HCT116 (cell line): Measurements from ENCODE around the gene KCND3. TPM values are rescaled to one million over a fixed set of nuclear protein-coding genes. Genes with fewer than 3 reads are reported as not detected.

Experiments used
- ATAC-seq: fragments of 200-7000 bp; cut with Tn5 transposase; 2 replicates; pipeline ENCODE4 v1.9.1; 2020; ENCODE audit warnings: mild to moderate bottlenecking, moderate library complexity
- BruUV-seq: library from RNA; stranded (reverse); fragments of 400-500 nt; replicated peaks from 2 replicates; lab custom pipeline; 2021; lab: Mats Ljungman, UMichigan
- CTCF ChIA-PET: fragments of 300-600 bp; sonication (Branson Sonifier 250); formaldehyde crosslinking; loops from one replicate; lab custom pipeline; 2021; ENCODE audit warnings: antibody characterized with exemption; lab: Charles Lee
- POLR2A ChIA-PET: fragments of 300-600, 350-600 bp; sonication (Branson Sonifier 250); formaldehyde crosslinking; loops from one replicate; lab custom pipeline; 2021; ENCODE audit warnings: antibody characterized with exemption; lab: Charles Lee
- RAD21 ChIA-PET, 2 experiments: fragments of 300-600 bp; sonication (Branson Sonifier 250); formaldehyde crosslinking; loops; one replicate each; lab custom pipeline; 2023; ENCODE audit warnings: low total read pairs in 2 of 2; ENCODE audit not compliant: uncharacterized antibody in 2 of 2, unreplicated experiment in 2 of 2, low non-redundant PET in 1 of 2; lab: Charles Lee
- DNase-seq: peaks from one replicate; pipeline ENCODE4 v3.0.0-alpha.2; 2010; ENCODE audit warnings: low read depth, low spot score
- H2AFZ ChIP-seq: fragments of 200-600 bp; shearing (Covaris generic), sonication (generic); 2 replicates; pipeline ENCODE4 v1.6.1; 2017; ENCODE audit warnings: low read depth, mixed run types, mixed read lengths, antibody characterized with exemption, low read length; ENCODE audit not compliant: poor library complexity, severe bottlenecking
- H3K27ac ChIP-seq: 2 replicates; pipeline ENCODE4 v1.5.1; 2012; ENCODE audit warnings: low read depth, low read length
- H3K27me3 ChIP-seq: fragments of 200-600 bp; sonication (generic); 2 replicates; pipeline ENCODE4 v1.6.1; 2016; ENCODE audit warnings: mixed run types, low read length, mixed read lengths; ENCODE audit not compliant: insufficient read depth
- H3K36me3 ChIP-seq, 2 experiments: fragments of 200-500 bp in 1 of 2; fragments of 200-600 bp in 1 of 2; sonication (Bioruptor generic) in 1 of 2; sonication (generic) in 1 of 2; 2 replicates each; pipeline versions ENCODE4 v1.5.1 to v1.6.1; 2014 to 2016; ENCODE audit warnings: low read length in 2 of 2, inconsistent platforms in 1 of 2, mixed read lengths in 1 of 2, mixed run types in 1 of 2; ENCODE audit not compliant: insufficient read depth in 2 of 2, control insufficient read depth in 1 of 2
- H3K4me1 ChIP-seq, 2 experiments: fragments of 200-600 bp in 1 of 2; sonication (generic) in 1 of 2; 2 replicates each; pipeline versions ENCODE4 v1.5.1 to v1.6.1; 2012 to 2017; ENCODE audit warnings: low read length in 2 of 2, inconsistent platforms in 1 of 2, mild to moderate bottlenecking in 1 of 2, mixed read lengths in 1 of 2, mixed run types in 1 of 2, moderate library complexity in 1 of 2; ENCODE audit not compliant: insufficient read depth in 2 of 2, control insufficient read depth in 1 of 2
- H3K4me2 ChIP-seq: fragments of 200-600 bp; sonication (generic); 2 replicates; pipeline ENCODE4 v1.6.1; 2017; ENCODE audit warnings: mixed run types, low read length, mixed read lengths
- H3K4me3 ChIP-seq, 2 experiments: fragments of 200-600 bp in 1 of 2; sonication (generic) in 1 of 2; replicated peaks in 1 of 2; 2 replicates each; pipeline ENCODE4 v1.5.1; 2011 to 2016; ENCODE audit warnings: low read length in 2 of 2, control low read depth in 1 of 2, low read depth in 1 of 2, mild to moderate bottlenecking in 1 of 2, mixed read lengths in 1 of 2, mixed run types in 1 of 2
- H3K79me2 ChIP-seq: fragments of 200-600 bp; sonication (generic); 2 replicates; pipeline ENCODE4 v1.6.1; 2017; ENCODE audit warnings: mild to moderate bottlenecking, mixed run types, low read length, moderate library complexity, mixed read lengths; ENCODE audit not compliant: insufficient read depth
- H3K9ac ChIP-seq: fragments of 200-600 bp; sonication (generic); 2 replicates; pipeline ENCODE4 v1.6.1; 2016; ENCODE audit warnings: low read length, mixed read lengths
- H3K9me2 ChIP-seq: fragments of 200-600 bp; sonication (generic), shearing (Covaris generic); 2 replicates; pipeline ENCODE4 v1.6.1; 2017; ENCODE audit warnings: mixed run types, mild to moderate bottlenecking, moderate library complexity; ENCODE audit not compliant: insufficient read depth
- H3K9me3 ChIP-seq, 2 experiments: fragments of 200-500 bp in 1 of 2; fragments of 200-600 bp in 1 of 2; sonication (Bioruptor generic) in 1 of 2; sonication (generic) in 1 of 2; 2 replicates each; pipeline ENCODE4 v1.6.1; 2014 to 2017; ENCODE audit warnings: low read length in 2 of 2, mixed read lengths in 2 of 2, inconsistent platforms in 1 of 2, low read depth in 1 of 2, mild to moderate bottlenecking in 1 of 2, mixed run types in 1 of 2, moderate library complexity in 1 of 2; ENCODE audit not compliant: control insufficient read depth in 1 of 2, insufficient read depth in 1 of 2
- H4K20me1 ChIP-seq: fragments of 200-600 bp; sonication (generic), shearing (Covaris generic); 2 replicates; pipeline ENCODE4 v1.6.1; 2017; ENCODE audit warnings: mixed run types, mild to moderate bottlenecking, moderate library complexity; ENCODE audit not compliant: insufficient read depth
- CBX3 ChIP-seq: IDR thresholded peaks from 2 replicates; pipeline ENCODE4 v1.6.1; 2012; ENCODE audit warnings: low read depth
- CEBPB ChIP-seq: IDR thresholded peaks from 2 replicates; pipeline ENCODE4 v1.6.1; 2012; ENCODE audit warnings: low read depth
- CTCF ChIP-seq, 3 experiments: fragments of 200-600 bp in 1 of 3; sonication (generic) in 1 of 3; IDR thresholded peaks in 2 of 3; conservative IDR thresholded peaks in 1 of 3; 2 replicates each; pipeline ENCODE4 v1.5.1; 2012 to 2017; ENCODE audit warnings: low read depth in 2 of 3, low read length in 2 of 3, antibody characterized with exemption in 1 of 3, borderline replicate concordance in 1 of 3, control low read depth in 1 of 3, mild to moderate bottlenecking in 1 of 3, mixed read lengths in 1 of 3, mixed run types in 1 of 3, moderate library complexity in 1 of 3; ENCODE audit not compliant: insufficient read depth in 1 of 3
- EGR1 ChIP-seq: IDR thresholded peaks from 2 replicates; pipeline ENCODE4 v1.6.1; 2012; ENCODE audit warnings: low read depth
- ELF1 ChIP-seq: IDR thresholded peaks from 2 replicates; pipeline ENCODE4 v1.6.1; 2012; ENCODE audit warnings: low read depth, borderline replicate concordance
- EZH2phosphoT487 ChIP-seq: fragments of 200-600 bp; IDR thresholded peaks from 2 replicates; pipeline ENCODE4 v1.6.1; 2018; ENCODE audit warnings: antibody characterized with exemption, borderline replicate concordance
- FOSL1 ChIP-seq: IDR thresholded peaks from 2 replicates; pipeline ENCODE4 v1.6.1; 2012; ENCODE audit warnings: low read depth
- JUND ChIP-seq: IDR thresholded peaks from 2 replicates; pipeline ENCODE4 v1.6.1; 2012
- MAX ChIP-seq: IDR thresholded peaks from 2 replicates; pipeline ENCODE4 v1.6.1; 2012
- POLR2A ChIP-seq: IDR thresholded peaks from 2 replicates; pipeline ENCODE4 v1.7.0; 2011; ENCODE audit warnings: borderline replicate concordance; ENCODE audit not compliant: insufficient read depth, insufficient read length; ENCODE audit errors: extremely low read depth
- RAD21 ChIP-seq: IDR thresholded peaks from 2 replicates; pipeline ENCODE4 v1.6.1; 2012; ENCODE audit warnings: low read depth, mild to moderate bottlenecking
- SIN3A ChIP-seq: IDR thresholded peaks from 2 replicates; pipeline ENCODE4 v1.6.1; 2012; ENCODE audit warnings: low read depth
- SP1 ChIP-seq: IDR thresholded peaks from 2 replicates; pipeline ENCODE4 v1.6.1; 2012; ENCODE audit warnings: low read depth
- TCF7L2 ChIP-seq: IDR thresholded peaks from 2 replicates; pipeline ENCODE4 v1.7.0; 2011; ENCODE audit warnings: borderline replicate concordance, inconsistent platforms; ENCODE audit not compliant: insufficient read depth, insufficient read length; ENCODE audit errors: extremely low read depth
- YY1 ChIP-seq: IDR thresholded peaks from 2 replicates; pipeline ENCODE4 v1.6.1; 2011; ENCODE audit warnings: low read length, low read depth, moderate library complexity, mild to moderate bottlenecking; ENCODE audit not compliant: insufficient replicate concordance; ENCODE audit errors: extremely low read depth
- ZFX ChIP-seq: fragments of 450-650 bp; IDR thresholded peaks from 2 replicates; pipeline ENCODE4 v1.6.1; 2017
- intact Hi-C: fragments of 100-400 bp; cut with micrococcal nuclease; formaldehyde crosslinking; loops from 2 replicates; pipeline ENCODE4 v1.10.0; 2022
- total RNA-seq: library from RNA; stranded (reverse); gene quantifications from one replicate; pipeline ENCODE4 v1.2.1, GENCODE V29; 2021; ENCODE audit not compliant: unreplicated experiment
- TF ChIP-seq, protein P1 (sequence below): IDR thresholded peaks from 2 replicates; pipeline ENCODE4 v1.6.1; 2012; ENCODE audit warnings: low read depth
- TF ChIP-seq, protein P2 (sequence below): IDR thresholded peaks from 2 replicates; pipeline ENCODE4 v1.6.1; 2011; ENCODE audit warnings: mild to moderate bottlenecking, low read length, moderate library complexity; ENCODE audit not compliant: insufficient replicate concordance; ENCODE audit errors: extremely low read depth

KCND3 gene
- total RNA-seq, 1 experiment from 2014 or later: 0.44 TPM

DNA sequence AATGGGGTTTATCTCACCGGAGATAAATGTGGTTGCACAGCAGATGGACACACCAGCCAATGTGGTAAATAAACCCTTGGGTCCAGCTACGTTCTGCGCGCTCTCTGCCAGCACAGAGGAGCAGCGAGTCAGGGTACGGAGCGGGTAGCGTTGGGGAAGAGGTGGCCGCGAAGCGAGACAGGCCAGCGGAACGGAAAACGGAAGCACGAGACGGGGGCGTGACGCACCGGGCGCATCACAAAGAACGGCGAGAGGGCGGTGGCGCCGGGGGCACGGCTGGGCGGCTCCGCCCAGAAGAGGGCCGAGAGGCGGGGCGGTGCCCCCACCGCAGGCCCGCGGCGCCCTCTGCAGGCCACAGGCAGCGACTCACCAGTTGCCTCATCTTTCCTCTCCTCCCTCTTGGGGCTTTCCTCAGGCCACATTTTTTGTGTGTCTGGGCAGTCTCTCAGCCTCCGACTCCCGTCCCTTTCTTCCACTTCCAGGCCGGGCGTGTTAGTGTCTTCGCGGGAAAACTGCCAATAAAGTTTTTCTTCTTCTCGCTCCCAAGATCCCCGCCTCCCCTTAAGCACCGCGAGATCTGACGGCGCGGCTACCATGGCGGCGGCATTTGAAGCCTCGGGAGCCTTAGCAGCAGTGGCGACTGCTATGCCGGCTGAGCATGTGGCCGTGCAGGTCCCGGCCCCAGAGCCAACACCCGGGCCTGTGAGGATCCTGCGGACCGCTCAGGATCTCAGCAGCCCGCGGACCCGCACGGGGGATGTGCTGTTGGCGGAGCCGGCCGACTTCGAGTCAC is 233.9 kb downstream of the KCND3 start, which contains the start of gene DDX20:
TSS of gene DDX20 (plus strand) at position 571 of the 793 bp plus-strand sequence. CDS start at position 595, 24 bp downstream.
- intact Hi-C loops: loop anchor here (1.0 to 2.0 kb wide), 2 partner anchors 16 to 41 kb away; partner anchors contain the start of gene INKA2
- POLR2A ChIA-PET: no interaction called here
- TF ChIP-seq ZFX (peak; percentile 90; the same call in 1 of the 2 replicates), CEBPB (no peak), YY1 (peak; percentile 86), MAX (peak; percentile 86), POLR2A (peak; percentile 70), CTCF (IDR thresholded peaks at IDR 0.05 in 2 of 3, conservative IDR thresholded peaks at IDR 0.05 in 1 of 3; ENCODE audit: borderline replicate concordance in 1 of 3, insufficient read depth in 1 of 3, low read depth in 2 of 3, low read length in 2 of 3) (peak; percentile 66 to 89 (median 85); a peak in 5 of 6 replicates), CBX3 (peak; percentile 79; the same call in 1 of the 2 replicates), EZH2phosphoT487 (no peak), FOSL1 (no peak), JUND (no peak; the same call in none of the 2 replicates), EGR1 (peak; percentile 72), TCF7L2 (peak; percentile 86), SP1 (peak; percentile 75), ELF1 (no peak), SIN3A (peak; percentile 86), RAD21 (peak; percentile 70)
- TF ChIP-seq, protein P1, sequence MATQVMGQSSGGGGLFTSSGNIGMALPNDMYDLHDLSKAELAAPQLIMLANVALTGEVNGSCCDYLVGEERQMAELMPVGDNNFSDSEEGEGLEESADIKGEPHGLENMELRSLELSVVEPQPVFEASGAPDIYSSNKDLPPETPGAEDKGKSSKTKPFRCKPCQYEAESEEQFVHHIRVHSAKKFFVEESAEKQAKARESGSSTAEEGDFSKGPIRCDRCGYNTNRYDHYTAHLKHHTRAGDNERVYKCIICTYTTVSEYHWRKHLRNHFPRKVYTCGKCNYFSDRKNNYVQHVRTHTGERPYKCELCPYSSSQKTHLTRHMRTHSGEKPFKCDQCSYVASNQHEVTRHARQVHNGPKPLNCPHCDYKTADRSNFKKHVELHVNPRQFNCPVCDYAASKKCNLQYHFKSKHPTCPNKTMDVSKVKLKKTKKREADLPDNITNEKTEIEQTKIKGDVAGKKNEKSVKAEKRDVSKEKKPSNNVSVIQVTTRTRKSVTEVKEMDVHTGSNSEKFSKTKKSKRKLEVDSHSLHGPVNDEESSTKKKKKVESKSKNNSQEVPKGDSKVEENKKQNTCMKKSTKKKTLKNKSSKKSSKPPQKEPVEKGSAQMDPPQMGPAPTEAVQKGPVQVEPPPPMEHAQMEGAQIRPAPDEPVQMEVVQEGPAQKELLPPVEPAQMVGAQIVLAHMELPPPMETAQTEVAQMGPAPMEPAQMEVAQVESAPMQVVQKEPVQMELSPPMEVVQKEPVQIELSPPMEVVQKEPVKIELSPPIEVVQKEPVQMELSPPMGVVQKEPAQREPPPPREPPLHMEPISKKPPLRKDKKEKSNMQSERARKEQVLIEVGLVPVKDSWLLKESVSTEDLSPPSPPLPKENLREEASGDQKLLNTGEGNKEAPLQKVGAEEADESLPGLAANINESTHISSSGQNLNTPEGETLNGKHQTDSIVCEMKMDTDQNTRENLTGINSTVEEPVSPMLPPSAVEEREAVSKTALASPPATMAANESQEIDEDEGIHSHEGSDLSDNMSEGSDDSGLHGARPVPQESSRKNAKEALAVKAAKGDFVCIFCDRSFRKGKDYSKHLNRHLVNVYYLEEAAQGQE: no peak
- TF ChIP-seq, protein P2, sequence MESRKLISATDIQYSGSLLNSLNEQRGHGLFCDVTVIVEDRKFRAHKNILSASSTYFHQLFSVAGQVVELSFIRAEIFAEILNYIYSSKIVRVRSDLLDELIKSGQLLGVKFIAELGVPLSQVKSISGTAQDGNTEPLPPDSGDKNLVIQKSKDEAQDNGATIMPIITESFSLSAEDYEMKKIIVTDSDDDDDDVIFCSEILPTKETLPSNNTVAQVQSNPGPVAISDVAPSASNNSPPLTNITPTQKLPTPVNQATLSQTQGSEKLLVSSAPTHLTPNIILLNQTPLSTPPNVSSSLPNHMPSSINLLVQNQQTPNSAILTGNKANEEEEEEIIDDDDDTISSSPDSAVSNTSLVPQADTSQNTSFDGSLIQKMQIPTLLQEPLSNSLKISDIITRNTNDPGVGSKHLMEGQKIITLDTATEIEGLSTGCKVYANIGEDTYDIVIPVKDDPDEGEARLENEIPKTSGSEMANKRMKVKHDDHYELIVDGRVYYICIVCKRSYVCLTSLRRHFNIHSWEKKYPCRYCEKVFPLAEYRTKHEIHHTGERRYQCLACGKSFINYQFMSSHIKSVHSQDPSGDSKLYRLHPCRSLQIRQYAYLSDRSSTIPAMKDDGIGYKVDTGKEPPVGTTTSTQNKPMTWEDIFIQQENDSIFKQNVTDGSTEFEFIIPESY: peak; percentile 96

More for the DNA sequence above, 233.9 kb downstream of the KCND3 start, which contains the start of gene DDX20:
- peak within 1 kb of the TSS; percentile 84 for H3K4me2 ChIP-seq
- DNase-seq (peak; percentile 92), ATAC-seq (peak; percentile 89)
- H3K9me2 ChIP-seq: no peaks in the 10 kb centered on the region
- no peaks in the 10 kb centered on the region for H4K20me1 ChIP-seq
- peak within 1 kb of the TSS; percentile 89 for H3K27ac ChIP-seq
- no TSS peak for BruUV-seq
- peak within 1 kb of the TSS; percentile 68 to 83 for H3K4me3 ChIP-seq
- H3K4me1 ChIP-seq: peaks cover 11 to 18% of the 10 kb centered on the region in 2 experiments
- CTCF ChIA-PET: interaction anchor here (0.7 to 2.6 kb wide), 9 partner anchors 8 to 274 kb away, joined by 4 to 8 read pairs (median 5); partner anchors contain the start of gene INKA2
- peak within 1 kb of the TSS; percentile 90 for H3K9ac ChIP-seq
- no peaks in the 10 kb centered on the region for H3K9me3 ChIP-seq
- H3K27me3 ChIP-seq: no peaks in the 10 kb centered on the region
- H3K79me2 ChIP-seq: peaks cover 38% of the 10 kb centered on the region
- RAD21 ChIA-PET: interaction anchor here (0.8 to 1.6 kb wide), 3 partner anchors 8 to 247 kb away, joined by 3 to 4 read pairs (median 3); partner anchors contain the start of gene INKA2 (in 1 of the 2)
- H3K36me3 ChIP-seq: peaks cover 2 to 12% of the 10 kb centered on the region in 2 experiments; a peak in 2 of 4 replicates
- H2AFZ ChIP-seq: peak within 1 kb of the TSS; percentile 69
